DND-41 (cell line): ENCODE data around the gene SLC37A2.
"Not testable (repeated sequence)": the region's sequence is repeated elsewhere in the genome, so short reads cannot be mapped to it uniquely, and the experiment has no call there.

Experiments used
- ATAC-seq: fragments of 200-7000 bp; cut with Tn5 transposase; 3 replicates; pipeline ENCODE4 v1.9.1; 2021; ENCODE audit warnings: low read depth; ENCODE audit not compliant: insufficient read depth
- DNase-seq: peaks from one replicate; pipeline ENCODE4 v3.0.0-alpha.2; 2020
- H2AFZ ChIP-seq: 2 replicates; pipeline ENCODE4 v1.6.0; 2012; ENCODE audit warnings: low read depth, low read length
- H3K27ac ChIP-seq: 2 replicates; pipeline ENCODE4 v1.5.1; 2012; ENCODE audit warnings: low read length, inconsistent platforms
- H3K27me3 ChIP-seq: fragments of 200-600 bp; sonication (generic); 2 replicates; pipeline ENCODE4 v1.6.0; 2012; ENCODE audit warnings: low read length, mild to moderate bottlenecking, inconsistent platforms; ENCODE audit not compliant: insufficient read depth, poor library complexity
- H3K36me3 ChIP-seq: 2 replicates; pipeline ENCODE4 v1.5.1; 2012; ENCODE audit warnings: low read length, inconsistent platforms; ENCODE audit not compliant: insufficient read depth
- H3K4me1 ChIP-seq: 2 replicates; pipeline ENCODE4 v1.5.1; 2012; ENCODE audit warnings: mild to moderate bottlenecking, low read length; ENCODE audit not compliant: insufficient read depth
- H3K4me2 ChIP-seq: 2 replicates; pipeline ENCODE4 v1.6.0; 2012; ENCODE audit warnings: mild to moderate bottlenecking, moderate library complexity, low read length, inconsistent platforms; ENCODE audit not compliant: insufficient read depth
- H3K4me3 ChIP-seq, 2 experiments: fragments of 200-600 bp in 1 of 2; shearing (Covaris generic) in 1 of 2; 2 replicates each; pipeline ENCODE4 v1.5.1; 2012 to 2016; ENCODE audit warnings: inconsistent platforms in 2 of 2, low read length in 2 of 2, mild to moderate bottlenecking in 2 of 2, low read depth in 1 of 2, moderate library complexity in 1 of 2
- H3K79me2 ChIP-seq: 2 replicates; pipeline ENCODE4 v1.6.0; 2012; ENCODE audit warnings: low read length, inconsistent platforms; ENCODE audit not compliant: insufficient read depth
- H3K9ac ChIP-seq: 2 replicates; pipeline ENCODE4 v1.6.0; 2012; ENCODE audit warnings: low read depth, mild to moderate bottlenecking, inconsistent platforms, low read length, moderate library complexity
- H3K9me3 ChIP-seq: 2 replicates; pipeline ENCODE4 v1.5.1; 2012; ENCODE audit warnings: low read length, moderate library complexity, mild to moderate bottlenecking, inconsistent platforms; ENCODE audit not compliant: insufficient read depth, severe bottlenecking
- H4K20me1 ChIP-seq: 2 replicates; pipeline ENCODE4 v1.6.0; 2012; ENCODE audit warnings: low read length; ENCODE audit not compliant: insufficient read depth
- EZH2 ChIP-seq: IDR thresholded peaks from 3 replicates; pipeline ENCODE4 v1.6.1; 2012; ENCODE audit warnings: borderline replicate concordance, low read depth, mild to moderate bottlenecking, moderate library complexity, low read length, inconsistent platforms; ENCODE audit not compliant: severe bottlenecking
- TF ChIP-seq, protein P1 (sequence below): IDR thresholded peaks from 2 replicates; pipeline ENCODE4 v1.5.1; 2012; ENCODE audit warnings: borderline replicate concordance, low read length, moderate library complexity, mild to moderate bottlenecking; ENCODE audit not compliant: poor library complexity, severe bottlenecking; ENCODE audit errors: extremely low read depth

SLC37A2 gene

GRCh38 chr11:125025968-125026367 is 37.1 kb upstream of the SLC37A2 start:
- Histone ChIP-seq H3K36me3 (peaks cover 5% of the 10 kb centered on the region; the same call in 1 of the 2 replicates), H3K4me1 (no peaks in the 10 kb centered on the region), H3K27me3 (no peaks in the 10 kb centered on the region), H2AFZ (no peak overlapping the region), H3K79me2 (no peaks in the 10 kb centered on the region), H3K4me3 (no peak overlapping the region), H3K9me3 (peaks cover 5% of the 10 kb centered on the region), H3K27ac (no peak overlapping the region), H3K9ac (no peak overlapping the region), H3K4me2 (no peak overlapping the region), H4K20me1 (no peaks in the 10 kb centered on the region)
- peak; percentile 37 for DNase-seq
- peak; percentile 70 for ATAC-seq
- TF ChIP-seq, protein P1, sequence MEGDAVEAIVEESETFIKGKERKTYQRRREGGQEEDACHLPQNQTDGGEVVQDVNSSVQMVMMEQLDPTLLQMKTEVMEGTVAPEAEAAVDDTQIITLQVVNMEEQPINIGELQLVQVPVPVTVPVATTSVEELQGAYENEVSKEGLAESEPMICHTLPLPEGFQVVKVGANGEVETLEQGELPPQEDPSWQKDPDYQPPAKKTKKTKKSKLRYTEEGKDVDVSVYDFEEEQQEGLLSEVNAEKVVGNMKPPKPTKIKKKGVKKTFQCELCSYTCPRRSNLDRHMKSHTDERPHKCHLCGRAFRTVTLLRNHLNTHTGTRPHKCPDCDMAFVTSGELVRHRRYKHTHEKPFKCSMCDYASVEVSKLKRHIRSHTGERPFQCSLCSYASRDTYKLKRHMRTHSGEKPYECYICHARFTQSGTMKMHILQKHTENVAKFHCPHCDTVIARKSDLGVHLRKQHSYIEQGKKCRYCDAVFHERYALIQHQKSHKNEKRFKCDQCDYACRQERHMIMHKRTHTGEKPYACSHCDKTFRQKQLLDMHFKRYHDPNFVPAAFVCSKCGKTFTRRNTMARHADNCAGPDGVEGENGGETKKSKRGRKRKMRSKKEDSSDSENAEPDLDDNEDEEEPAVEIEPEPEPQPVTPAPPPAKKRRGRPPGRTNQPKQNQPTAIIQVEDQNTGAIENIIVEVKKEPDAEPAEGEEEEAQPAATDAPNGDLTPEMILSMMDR: no peak

- not testable (repeated sequence) for H3K27me3 ChIP-seq, ATAC-seq, H3K9ac ChIP-seq
Measured at GRCh38 chr11:125029431-125029830, 33.7 kb upstream of the SLC37A2 start.

DNA sequence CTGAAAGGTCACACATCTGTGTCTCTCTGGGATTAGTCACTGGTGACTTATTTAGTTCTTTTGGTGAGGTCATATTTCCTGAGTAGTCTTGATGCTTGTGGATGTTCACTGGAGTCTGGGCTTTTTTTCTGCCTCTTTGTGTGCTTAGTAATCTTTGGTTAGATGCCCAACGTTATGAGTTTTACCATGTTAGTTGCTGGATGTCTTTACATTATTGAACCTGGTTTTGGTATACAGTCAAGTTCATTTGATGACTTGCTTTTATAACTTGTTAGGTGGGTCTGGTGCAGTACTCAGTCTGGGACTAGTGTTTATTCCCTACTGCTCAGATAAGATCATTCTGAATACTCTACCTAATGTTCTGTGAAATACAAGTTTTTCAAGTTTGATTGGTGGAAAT is 26.2 kb upstream of the SLC37A2 start:
- Histone ChIP-seq H3K9me3 (no peaks in the 10 kb centered on the region), H3K4me2 (no peak overlapping the region), H3K27ac (no peak overlapping the region), H3K36me3 (peaks cover 15% of the 10 kb centered on the region; the same call in 1 of the 2 replicates), H3K4me1 (no peaks in the 10 kb centered on the region), H3K4me3 (no peak overlapping the region), H3K79me2 (no peaks in the 10 kb centered on the region), H2AFZ (no peak overlapping the region), H3K9ac (no peak overlapping the region), H3K27me3 (no peaks in the 10 kb centered on the region), H4K20me1 (no peaks in the 10 kb centered on the region)
- TF ChIP-seq EZH2: no peak
- TF ChIP-seq, protein P1: no peak
- no peak for ATAC-seq
- no peak for DNase-seq

More at GRCh38 chr11:125029431-125029830, 33.7 kb upstream of the SLC37A2 start:
- DNase-seq, H3K9me3 ChIP-seq, H3K4me1 ChIP-seq, H3K4me2 ChIP-seq, H3K79me2 ChIP-seq, H3K36me3 ChIP-seq, H3K27ac ChIP-seq, H2AFZ ChIP-seq, H3K4me3 ChIP-seq, H4K20me1 ChIP-seq: not testable (repeated sequence)

DNA sequence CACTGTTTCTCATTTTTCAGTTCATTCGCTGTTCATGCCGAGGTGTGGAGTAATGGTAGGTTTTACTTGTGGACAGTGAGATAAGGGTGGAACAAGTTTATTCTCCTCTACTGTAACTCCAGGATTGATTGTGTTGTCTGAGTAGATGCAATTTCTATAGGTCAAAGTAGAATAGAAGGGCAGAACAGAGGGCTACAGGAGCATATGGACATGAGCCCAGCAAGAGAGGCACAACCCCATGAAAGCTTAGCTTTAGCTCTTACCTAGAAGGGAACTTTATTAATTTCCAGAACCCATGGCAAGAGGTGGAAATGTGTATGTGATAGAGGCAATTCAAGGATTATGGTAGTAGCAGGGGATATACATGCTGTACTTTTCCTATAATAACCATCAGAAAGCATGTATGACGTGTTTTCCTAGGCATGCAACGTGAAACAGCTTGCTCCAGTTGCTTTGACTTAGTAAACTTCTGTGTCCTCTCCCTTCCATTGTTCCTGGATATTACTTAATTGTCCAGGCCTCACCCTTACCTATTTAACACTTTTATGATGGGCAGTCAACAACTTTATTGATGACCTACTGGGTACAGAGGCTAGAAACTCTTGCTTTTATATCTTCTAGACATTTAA is 13.8 kb upstream of the SLC37A2 start:
- H3K4me2 ChIP-seq: no peak overlapping the region
- no peaks in the 10 kb centered on the region for H3K4me1 ChIP-seq
- H3K9ac ChIP-seq: no peak overlapping the region
- ATAC-seq (no peak), DNase-seq (no peak)
- H3K79me2 ChIP-seq: no peaks in the 10 kb centered on the region
- no peak overlapping the region for H3K27ac ChIP-seq
- H3K4me3 ChIP-seq: no peak overlapping the region
- no peaks in the 10 kb centered on the region for H3K9me3 ChIP-seq
- H2AFZ ChIP-seq: no peak overlapping the region
- H3K36me3 ChIP-seq: no peaks in the 10 kb centered on the region
- no peak for TF ChIP-seq EZH2
- TF ChIP-seq, protein P1: no peak
- no peaks in the 10 kb centered on the region for H3K27me3 ChIP-seq
- no peaks in the 10 kb centered on the region for H4K20me1 ChIP-seq
